Posterior vena cava (tissue), 2 donors: Measurements from ENCODE around the gene AMELY. TPM values are rescaled to one million over a fixed set of nuclear protein-coding genes. Genes with fewer than 3 reads are reported as not detected.
"Not testable (repeated sequence)": the region's sequence is repeated elsewhere in the genome, so short reads cannot be mapped to it uniquely, and the experiment has no call there.

Experiments used
- DNase-seq: peaks from one replicate; pipeline ENCODE4 v3.0.0-alpha.2; 2020; ENCODE audit warnings: low spot score
- intact Hi-C, 2 donors: fragments of 100-400 bp; cut with DNase I; formaldehyde crosslinking; loops; one replicate each; pipeline versions ENCODE4 v1.14.1 to v1.14.2; 2022 to 2023
- long read RNA-seq, 2 donors: library from polyadenylated mRNA; unstranded; transcript quantifications; one replicate each; pipeline ENCODE4 v2.0.0, GENCODE V29; 2020 to 2021
- total RNA-seq, 2 donors: library from RNA; stranded (reverse); fragmentation: NEBNext Ultra II Directional; extraction: Animal tissue kit (Norgen Biotek cat#: 25700); gene quantifications; one replicate each; pipeline ENCODE4 v1.2.1, GENCODE V29; 2021
- donor health status: DM: yes; HTN: yes; CAD: no.
- donor health status: DM: yes; HTN: yes; CAD: no.

Gene AMELY, protein sequence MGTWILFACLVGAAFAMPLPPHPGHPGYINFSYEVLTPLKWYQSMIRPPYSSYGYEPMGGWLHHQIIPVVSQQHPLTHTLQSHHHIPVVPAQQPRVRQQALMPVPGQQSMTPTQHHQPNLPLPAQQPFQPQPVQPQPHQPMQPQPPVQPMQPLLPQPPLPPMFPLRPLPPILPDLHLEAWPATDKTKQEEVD
- not detected for total RNA-seq
- long read RNA-seq, donor 1, result 0 reads
- long read RNA-seq, donor 2, result 0 reads

- intact Hi-C loops, result no loop called here
- no peak for DNase-seq
Measured at GRCh38 chrY:6911253-6911881, at the start of gene AMELY. Gene AMELY, minus strand, starts transcription at chrY:6911752. Its CDS starts 39,144 bp downstream, at chrY:6872608.

DNA sequence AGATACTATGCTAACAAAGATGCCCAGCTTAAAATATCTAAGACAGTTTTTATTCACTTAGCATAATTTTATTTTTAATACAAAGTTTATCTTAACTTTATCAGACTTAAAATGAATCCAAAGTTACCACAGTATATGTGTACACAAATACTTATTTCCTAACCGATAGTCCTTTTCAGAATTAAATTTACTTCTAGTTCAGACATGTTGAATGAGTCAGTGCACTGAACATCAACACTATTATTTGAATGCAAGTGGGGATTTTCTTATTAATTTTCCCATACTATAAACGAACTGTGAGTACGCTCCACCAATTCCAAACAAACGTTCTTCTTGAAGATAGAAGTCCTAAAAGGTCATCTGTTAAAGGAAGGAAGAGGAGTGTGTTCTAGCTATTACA, 38.4 kb upstream of the AMELY start:
- no peak for DNase-seq
- intact Hi-C loops, result no loop called here

DNA sequence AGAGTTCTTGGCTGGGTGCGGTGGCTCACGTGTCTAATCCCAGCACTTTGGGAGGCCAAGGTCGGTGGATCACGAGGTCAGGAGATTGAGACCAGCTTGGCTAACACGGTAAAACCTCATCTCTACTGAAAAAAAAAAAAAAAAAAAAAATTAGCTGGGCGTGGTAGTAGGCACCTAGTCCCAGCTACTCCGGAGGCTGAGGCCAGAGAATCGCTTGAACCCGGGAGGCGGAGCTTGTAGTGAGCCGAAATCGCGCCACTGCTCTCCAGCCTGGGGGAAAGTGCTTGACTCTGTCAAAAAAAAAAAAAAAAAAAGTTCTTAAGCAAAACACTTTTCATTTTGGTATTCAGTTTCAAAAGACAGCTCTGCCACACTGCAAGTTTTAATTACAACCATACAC, 36.8 kb upstream of the AMELY start:
- intact Hi-C loops, result no loop called here

DNA sequence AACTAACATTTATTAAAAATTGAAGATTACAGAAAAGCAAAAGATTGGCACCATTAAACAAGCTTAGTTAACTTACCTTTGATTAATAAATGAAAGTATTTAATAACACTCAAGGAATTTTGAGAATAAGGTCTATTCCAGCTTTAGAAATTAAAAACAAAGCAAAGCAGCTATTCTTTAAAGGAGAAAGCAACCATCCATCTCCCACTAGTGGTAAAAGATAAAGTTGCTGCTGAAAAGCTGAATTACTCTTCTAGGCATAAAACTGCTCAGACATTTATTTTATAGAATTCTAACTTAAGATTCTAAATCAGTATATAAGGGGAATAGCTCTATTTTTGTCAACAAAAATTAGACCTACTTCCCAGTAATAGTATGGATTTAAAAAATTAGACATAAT, 36.1 kb upstream of the AMELY start:
- intact Hi-C loops, result no loop called here
- no peak for DNase-seq

More for the DNA sequence above, 36.8 kb upstream of the AMELY start:
- no peak for DNase-seq

DNA sequence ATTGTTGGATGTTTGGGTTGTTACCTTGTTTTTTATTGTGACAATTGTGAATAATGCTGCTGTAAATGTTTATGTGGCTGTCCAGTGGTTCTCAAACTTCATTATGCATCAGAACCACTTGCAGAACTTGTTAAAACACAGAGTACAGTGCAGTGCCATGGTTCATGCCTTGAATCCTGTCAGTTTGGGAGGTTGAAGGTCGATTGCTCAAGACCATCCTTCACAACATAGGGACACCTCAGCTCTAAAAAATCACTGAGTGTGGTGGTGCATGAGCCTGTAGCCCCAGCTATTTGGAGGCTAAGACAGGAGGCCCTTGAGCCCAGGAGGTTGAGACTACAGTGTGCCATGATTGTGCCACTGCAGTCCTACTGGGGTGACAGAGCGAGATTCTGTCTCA, 23.9 kb upstream of the AMELY start:
- no peak for DNase-seq
- intact Hi-C loops, result no loop called here

GRCh38 chrY:6931779-6932396, 20.3 kb upstream of the AMELY start:
- intact Hi-C loops, result no loop called here
- no peak for DNase-seq

DNA sequence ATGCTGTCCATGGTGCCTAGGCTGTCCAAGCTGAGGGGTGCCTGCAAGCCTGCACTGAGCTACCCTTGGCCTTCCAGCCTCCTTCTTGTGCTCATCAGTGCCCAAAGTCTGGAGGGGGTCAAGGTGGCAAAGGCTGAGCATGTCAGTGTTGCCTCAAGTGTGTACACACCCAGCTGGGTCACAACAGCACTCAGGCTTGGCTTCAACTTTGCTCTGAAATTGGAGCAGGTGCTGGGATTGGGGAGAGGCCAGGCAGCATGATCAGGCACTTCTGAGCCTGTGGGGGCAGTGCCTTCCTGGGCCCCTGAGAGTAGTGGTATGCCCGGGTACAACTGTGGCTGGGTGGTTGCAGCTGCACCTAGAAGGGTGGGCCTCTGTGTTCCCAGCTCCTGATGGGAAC, 17.7 kb upstream of the AMELY start:
- intact Hi-C loops, result no loop called here
- no peak for DNase-seq

- intact Hi-C loops, result no loop called here
- no peak for DNase-seq
Measured at GRCh38 chrY:6928265-6928664, 16.7 kb upstream of the AMELY start.

GRCh38 chrY:6921061-6921460, 9.5 kb upstream of the AMELY start:
- DNase-seq, result no peak
- intact Hi-C loops, result no loop called here

DNA sequence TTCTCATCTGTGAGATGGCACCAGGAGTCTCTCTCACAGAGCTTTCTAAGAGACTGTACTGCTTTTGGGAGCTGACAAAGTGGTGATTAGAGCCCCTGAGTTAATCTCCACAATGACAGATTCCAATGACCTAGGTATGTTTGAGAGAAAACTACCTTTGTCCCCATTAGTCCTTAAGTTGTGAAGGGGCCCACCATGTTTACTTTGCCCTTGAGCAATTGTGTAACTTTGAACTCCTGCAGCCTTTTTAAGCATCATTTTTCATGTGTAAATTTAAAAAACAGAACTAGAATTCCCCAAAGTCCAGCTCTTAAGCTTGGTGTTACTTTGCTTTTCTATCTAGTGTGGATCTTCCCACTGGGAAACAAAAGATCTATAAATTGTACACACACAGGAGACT, 1.8 kb upstream of the AMELY start:
- intact Hi-C loops, result no loop called here
- no peak for DNase-seq

GRCh38 chrY:6910372-6911252, 940 bp downstream of the AMELY start, which contains the start of gene TBL1Y:
Gene TBL1Y, plus strand, starts transcription at chrY:6910697. Its CDS starts 114,388 bp downstream, at chrY:7025085.
- no peak for DNase-seq
- intact Hi-C loops, result no loop called here

DNA sequence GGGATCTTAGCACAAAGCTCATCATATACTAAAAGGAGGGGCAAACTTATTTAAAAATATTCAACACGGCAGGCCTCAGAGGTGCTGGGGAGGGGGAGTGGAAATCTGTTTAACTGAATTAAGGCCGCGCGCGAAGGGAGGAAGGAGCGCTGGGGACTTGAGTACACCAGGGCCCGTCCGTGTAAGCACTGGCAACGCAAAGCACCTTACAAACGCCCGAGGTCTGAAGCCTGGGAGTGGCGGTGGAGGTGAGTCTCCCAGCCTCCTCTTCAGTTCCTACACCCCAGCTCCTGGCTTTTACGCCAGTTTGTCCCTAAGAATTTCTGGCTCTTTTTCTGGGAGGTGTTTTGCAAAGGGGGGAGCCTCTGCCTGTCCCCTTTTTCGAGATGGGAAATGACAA, 1.7 kb downstream of the AMELY start:
- intact Hi-C loops, result no loop called here
- DNase-seq, result no peak

DNA sequence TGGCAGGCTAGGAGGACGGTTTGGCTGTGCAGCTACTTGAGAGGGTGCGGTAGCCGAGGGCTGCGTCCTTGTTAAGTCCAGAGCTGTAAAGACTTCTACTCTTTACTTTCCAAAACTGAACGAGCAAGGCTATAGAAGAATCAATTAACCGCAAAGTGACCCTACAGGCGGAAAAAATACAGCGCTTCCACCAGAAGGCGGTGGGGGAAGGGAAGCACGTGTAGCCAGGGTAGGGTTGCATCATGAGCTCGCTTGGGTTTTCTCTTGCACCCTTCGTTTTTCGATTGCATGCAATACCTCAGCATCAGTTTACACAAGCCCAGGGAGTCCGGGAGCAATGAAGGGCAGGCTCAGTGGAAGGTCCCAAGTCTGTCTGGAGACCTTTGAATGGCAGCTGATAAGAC, 2.4 kb downstream of the AMELY start:
- DNase-seq, result no peak
- intact Hi-C loops, result no loop called here

DNA sequence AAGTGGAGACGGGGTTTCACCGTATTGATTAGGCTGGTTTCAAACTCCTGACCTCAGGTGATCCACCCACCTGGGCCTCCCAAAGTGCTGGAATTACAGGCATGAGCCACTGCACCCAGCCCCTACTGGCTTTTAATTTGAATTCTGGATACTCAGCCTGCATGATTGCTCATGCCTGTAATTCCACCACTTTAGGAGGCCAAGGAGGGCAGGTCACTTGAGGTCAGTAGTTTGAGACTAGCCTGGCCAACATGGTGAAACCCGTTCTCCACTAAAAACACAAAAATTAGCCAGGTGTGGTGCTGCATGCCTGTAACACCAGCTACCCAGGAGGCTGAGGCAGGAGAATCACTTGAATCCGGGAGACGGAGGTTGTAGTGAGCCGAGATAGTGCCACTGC, 3.5 kb downstream of the AMELY start:
- DNase-seq, intact Hi-C loops: not testable (repeated sequence)

DNA sequence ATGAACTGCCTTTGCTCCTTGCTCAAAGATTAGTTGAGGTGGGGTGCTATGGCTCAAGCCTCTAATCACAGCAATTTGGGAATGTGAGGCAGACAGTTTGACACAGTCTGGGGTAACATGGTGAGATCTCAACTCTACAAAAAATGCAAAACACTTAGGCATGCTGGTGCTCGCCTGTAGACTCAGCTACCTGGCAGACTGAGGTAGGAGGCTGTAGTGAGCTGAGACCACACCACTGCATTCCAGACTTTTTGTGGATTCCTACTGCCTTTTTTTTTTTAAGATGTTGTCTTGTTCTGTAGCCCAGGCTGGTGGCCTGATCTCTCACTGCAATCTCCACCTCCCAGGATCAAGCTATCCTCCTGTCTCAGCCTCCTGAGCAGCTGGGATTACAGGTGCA, 4.0 kb downstream of the AMELY start:
- intact Hi-C loops, result no loop called here
- DNase-seq, result no peak

DNA sequence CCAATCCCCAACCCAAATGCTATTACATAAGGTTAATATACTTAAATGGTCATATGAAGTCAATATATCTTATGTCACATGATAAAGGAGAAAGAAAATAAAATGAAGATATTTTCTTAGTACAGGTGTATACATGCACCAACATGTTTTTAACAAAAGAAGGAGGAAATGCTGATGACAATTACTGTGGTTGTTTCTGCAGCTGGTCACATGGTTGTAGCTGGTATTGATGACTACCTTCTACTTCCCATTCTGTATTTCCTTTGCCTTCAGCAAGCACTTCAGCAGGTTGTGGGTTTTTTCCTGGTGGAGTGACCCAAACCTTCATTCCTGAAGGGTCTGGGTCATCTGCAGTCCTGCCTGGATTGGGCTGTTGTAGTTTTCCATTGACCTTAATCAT, 9.4 kb downstream of the AMELY start:
- intact Hi-C loops, DNase-seq: not testable (repeated sequence)

- intact Hi-C loops, result no loop called here
- no peak for DNase-seq
Measured at GRCh38 chrY:6895236-6895635, 16.3 kb downstream of the AMELY start.

DNA sequence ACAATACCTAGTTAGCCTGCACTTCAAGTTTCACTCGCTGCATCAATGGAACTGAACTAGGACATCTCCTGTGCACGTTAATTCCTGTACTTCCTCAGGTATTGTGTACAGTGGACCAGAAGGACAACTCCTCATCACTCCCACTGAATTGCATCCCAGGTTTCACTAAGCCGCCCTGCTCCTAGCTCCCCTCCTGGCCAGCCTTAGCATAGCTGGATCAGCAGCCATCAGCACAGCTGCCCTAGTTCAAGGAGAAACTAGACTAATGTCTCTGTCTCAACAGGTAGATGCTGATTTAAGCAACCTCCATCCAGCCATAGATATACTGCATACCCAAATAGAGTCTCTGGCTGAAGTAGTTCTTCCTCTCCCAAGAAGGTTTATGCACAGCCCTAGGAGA, 17.1 kb downstream of the AMELY start:
- intact Hi-C loops, result no loop called here
- no peak for DNase-seq

DNA sequence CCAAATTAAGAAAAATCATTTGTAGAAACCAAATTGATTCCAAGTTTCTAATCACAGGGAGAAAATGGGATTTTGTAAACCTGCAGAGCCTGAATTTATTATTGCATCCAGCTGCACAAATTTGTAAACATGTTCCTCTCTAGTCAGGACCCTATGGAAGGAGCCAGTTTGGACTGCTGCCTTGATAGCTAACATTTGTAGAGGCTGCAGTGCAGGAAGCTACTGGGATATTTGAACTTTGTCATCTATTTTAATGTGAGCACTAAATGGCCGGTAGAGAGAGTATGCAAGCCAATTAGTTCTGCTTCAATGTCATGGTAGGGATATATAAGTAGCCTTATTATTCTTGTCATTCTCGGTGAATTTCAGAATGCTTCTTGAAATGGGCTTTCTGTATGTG, 62.2 kb downstream of the AMELY start:
- no peak for DNase-seq
- intact Hi-C loops, result no loop called here

- DNase-seq, intact Hi-C loops: not testable (repeated sequence)
Measured at GRCh38 chrY:6842650-6843049, 68.9 kb downstream of the AMELY start.
